A673 (cell line): ENCODE results near the gene HSP90AB1.

Experiments
- EZH2 ChIP-seq: fragments of 200-600 bp; sonication (generic); IDR thresholded peaks from 2 replicates; pipeline ENCODE4 v1.6.1; 2017; ENCODE audit warnings: borderline replicate concordance, low read depth, mild to moderate bottlenecking, mixed read lengths, antibody characterized with exemption, low read length; ENCODE audit not compliant: poor library complexity, severe bottlenecking
- TF ChIP-seq, protein P1 (sequence below): fragments of 300-800, 200-600 bp; sonication (generic); conservative IDR thresholded peaks from 2 replicates; pipeline ENCODE4 v1.5.1; 2017; ENCODE audit warnings: low read depth, mild to moderate bottlenecking, antibody characterized with exemption, low read length, moderate library complexity, mixed read lengths

DNA sequence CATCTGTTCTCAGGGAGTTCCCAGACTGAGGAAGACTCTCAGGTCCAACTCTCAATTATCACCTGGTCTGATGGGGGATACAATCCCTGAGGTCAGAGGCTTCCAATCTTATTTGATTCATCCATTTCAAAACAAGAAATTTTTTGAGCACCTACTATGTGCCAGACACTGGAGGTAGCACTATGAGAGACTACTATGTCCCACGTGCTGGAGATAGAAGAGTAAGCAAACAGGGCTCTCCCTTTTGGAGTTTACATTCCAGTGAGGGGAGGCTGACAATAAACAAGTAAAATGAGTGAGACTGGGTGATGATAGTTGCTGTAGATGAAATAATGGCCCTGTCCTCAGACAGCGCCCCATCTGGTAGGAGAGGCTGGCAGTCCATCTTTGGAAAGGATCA, 39.8 kb downstream of the HSP90AB1 start:
- TF ChIP-seq, protein P1, sequence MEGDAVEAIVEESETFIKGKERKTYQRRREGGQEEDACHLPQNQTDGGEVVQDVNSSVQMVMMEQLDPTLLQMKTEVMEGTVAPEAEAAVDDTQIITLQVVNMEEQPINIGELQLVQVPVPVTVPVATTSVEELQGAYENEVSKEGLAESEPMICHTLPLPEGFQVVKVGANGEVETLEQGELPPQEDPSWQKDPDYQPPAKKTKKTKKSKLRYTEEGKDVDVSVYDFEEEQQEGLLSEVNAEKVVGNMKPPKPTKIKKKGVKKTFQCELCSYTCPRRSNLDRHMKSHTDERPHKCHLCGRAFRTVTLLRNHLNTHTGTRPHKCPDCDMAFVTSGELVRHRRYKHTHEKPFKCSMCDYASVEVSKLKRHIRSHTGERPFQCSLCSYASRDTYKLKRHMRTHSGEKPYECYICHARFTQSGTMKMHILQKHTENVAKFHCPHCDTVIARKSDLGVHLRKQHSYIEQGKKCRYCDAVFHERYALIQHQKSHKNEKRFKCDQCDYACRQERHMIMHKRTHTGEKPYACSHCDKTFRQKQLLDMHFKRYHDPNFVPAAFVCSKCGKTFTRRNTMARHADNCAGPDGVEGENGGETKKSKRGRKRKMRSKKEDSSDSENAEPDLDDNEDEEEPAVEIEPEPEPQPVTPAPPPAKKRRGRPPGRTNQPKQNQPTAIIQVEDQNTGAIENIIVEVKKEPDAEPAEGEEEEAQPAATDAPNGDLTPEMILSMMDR = no peak
- TF ChIP-seq EZH2 = no peak
